Stimulated activated CD8-positive, alpha-beta memory T cell treated with anti-CD3 and anti-CD28 coated beads, Interleukin-15, amount 100 ng/mL, for 1 hour (primary cell): ENCODE data around the gene ANAPC10.
"Not testable (repeated sequence)": the region's sequence is repeated elsewhere in the genome, so short reads cannot be mapped to it uniquely, and the experiment has no call there.

Experiments used
- DNase-seq: peaks from one replicate; pipeline ENCODE4 v3.0.0-alpha.2; 2020; ENCODE audit warnings: low read depth

ANAPC10 gene

DNA sequence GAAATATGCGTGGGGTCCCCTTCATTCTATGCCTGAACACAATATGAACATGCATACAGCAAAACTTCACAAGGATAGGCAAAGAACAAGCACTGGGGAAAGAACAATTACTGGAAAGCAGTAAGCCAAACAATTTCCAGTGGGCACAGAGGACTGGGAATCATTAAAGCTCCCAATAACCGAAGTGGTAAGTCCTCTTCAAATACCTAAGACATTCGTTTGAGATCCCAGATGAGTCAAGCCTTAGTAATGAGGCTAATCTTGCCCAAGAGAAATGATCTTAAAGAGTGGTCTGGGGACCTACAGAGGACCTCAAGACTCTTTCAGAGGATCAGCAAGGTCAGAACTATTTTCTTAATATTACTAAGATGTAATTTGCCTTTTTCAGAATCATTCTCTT lies 28.6 kb downstream of the ANAPC10 start:
- DNase-seq = no peak

DNA sequence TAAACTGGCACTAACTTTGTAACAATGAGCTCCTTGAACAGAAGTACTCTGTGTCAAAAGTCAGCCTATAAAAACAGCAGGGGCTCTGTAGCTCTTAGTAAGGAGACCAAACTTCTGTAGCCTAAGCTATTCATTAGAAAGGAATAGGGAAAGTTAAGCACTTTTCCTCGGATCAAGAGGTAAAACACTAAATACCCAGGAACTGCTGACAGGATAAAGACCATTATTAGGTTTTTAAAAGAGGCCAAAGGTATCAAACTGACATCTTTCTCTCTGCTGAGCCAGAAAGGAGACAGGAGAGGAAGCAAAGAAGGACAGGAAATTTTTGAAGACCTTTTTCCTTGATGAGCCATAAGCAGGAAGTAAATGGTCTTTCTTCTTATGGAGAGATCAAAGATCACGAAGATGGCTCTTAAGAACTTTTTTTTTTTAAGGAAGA lies 31.9 kb downstream of the ANAPC10 start:
- DNase-seq = no peak

DNA sequence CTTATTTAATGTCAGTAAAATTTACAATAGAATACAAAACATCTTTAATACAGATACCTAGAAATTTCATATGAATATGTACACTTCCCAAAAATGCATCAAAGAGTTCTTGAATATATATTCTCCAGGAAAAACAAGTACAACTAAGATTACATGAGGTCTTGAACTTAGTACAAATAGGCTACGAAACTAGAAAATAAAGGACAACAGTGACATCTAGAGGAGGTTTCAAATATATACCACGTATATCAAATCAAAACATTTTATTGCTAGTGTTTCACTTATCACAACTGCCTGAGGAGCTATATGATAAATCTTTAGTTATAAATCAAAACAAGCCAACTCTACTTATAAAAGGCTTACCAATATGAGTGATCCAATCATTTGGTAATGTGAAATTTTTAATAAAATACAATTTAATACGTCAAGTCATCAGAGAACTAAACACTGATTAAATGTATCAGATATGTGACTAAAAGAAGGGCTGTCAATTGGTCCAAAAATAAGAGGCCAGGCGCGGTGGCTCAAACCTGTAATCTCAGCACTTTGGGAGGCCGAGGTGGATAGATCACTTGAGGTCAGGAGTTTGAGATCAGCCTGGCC lies 36.6 kb downstream of the ANAPC10 start:
- DNase-seq = no peak

DNA sequence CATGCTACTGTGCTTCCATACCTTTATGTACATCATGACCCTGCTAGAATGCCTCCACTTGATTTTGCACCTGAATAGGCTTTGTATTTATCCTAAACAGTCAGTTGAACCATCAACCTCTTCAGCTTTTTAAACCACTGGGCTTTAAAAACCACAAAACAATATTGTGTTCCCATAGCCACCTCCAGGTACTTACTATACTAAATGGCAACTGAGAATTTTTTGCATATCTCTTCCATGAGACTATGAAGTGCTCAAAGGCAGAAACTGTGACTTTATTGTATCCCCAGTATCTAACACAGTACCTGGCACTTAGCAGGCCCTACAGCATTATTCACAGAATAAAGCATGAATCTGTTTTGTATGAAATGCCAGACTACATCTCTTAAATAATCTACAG lies 39.7 kb downstream of the ANAPC10 start:
- DNase-seq = no peak

DNA sequence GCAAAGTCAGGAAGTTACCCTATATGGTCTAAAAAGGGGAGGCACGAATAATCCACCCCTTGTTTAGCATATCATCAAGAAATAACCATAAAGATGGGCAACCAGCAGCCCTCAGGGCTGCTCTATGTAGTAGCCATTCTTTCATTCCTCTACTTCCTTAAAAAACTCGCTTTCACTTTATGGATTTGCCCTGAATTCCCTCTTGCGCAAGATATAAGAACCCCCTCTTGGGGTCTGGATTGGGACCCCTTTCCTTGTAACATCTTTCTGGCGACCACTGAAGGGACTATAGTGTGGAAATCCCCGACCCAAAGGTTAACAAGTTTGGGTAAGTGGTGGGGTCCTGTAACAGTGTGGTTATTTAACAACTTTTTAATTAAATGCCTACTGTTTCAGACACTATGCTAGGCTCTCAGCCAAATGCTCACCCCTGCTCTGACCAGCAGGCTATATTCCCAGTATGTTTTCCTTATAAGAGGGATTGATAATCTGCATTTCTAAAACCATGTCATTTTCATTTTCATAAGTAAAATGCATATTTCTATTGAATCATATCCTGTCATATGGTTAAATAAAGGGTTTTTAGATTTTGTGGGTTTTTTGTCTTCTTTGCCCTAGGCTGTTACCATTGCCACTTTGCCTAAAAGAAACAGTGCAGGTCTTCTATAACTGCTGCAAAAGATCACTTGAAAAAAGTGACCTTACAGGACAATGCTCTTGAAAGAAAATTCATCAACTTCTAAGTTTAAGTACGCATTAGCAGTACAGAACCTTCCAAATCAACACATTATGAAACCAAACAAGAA lies 41.5 kb downstream of the ANAPC10 start:
- DNase-seq = no peak

DNA sequence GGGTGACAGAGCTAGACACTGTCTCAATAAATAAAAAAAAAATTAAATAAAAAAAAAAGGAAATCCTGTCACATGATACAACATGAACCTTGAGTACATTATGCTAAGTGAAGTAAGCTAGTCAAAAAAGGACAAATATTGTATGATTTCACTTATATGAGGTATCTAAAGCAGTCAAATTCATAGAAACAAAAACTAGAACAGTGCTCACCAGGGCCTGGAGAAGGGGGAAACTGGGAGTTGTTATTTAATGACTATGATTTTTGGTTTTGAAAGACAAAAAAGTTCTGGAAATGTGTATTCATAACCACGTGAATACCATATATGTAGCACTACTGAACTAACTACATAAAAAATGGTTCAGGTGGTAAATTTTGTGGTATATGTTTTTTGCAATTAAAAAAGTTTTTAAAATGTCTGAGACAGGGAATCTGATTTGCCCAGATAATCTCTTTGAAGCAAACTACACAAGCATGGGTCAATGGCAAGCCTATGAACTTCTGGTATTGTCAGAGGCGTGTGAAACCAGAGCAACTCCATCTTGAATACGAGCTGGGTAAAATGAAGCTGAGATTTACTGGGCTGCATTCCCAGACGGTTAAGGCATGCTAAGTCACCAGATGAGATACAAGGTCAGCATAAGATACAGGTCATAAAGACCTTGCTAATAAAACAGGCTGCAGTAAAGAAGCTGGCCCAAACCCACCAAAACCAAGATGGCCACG lies 42.3 kb downstream of the ANAPC10 start:
- DNase-seq = no peak

DNA sequence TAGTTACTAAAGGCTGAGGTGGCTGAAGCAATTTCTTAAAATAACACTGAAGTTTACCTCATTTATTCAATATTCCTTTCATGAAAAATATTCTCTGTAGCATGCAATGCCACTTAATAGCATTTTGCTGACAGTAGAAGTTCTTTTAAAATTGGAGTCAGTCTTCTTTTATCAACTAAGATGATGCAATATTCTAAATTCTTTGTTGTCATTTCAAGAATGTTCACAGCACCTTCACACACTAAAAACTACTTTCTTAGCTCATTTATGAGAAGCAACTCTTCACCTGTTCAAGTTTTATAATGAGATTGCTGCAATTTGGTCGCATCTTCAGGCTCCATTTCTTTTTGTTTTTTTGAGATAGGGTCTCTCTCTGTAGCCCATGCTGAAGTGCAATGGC lies 48.8 kb downstream of the ANAPC10 start:
- no peak for DNase-seq

DNA sequence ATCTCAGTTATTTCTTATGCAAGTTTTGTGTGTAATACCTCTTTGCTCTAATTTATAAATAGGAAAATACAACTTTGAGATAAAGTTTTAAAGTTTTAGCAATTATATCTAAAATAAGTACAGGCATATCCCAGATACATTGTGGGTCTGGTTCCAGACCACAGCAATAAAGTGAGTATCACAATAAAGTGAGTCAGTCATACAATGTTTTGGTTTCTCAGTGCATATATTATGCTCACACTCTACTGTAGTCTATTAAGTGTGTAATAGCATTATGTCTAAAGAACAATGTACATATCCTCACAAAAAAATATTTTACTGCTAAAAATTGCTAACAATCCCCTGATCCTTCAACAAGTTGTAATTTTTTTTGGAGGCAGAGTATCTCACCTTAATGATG lies 49.2 kb downstream of the ANAPC10 start:
- no peak for DNase-seq

DNA sequence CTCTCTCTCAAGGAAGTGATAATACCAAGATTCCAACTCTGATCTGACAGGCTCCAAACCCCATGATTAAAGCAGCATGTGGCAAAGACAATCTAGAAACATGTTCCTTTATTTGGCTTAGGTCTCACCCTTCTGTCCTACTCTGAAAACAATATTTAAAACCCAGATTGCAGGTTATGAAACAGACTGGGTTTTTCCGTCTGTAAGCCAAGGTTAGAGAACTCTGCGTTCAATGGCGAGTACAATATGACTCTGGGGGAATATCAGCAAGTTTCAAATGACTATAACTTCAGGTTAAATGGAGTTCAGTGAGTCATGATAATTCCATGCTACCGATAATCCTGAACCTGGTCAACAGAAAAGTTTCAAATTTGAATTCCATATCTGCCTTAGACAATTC lies 50.8 kb downstream of the ANAPC10 start:
- DNase-seq = no peak

DNA sequence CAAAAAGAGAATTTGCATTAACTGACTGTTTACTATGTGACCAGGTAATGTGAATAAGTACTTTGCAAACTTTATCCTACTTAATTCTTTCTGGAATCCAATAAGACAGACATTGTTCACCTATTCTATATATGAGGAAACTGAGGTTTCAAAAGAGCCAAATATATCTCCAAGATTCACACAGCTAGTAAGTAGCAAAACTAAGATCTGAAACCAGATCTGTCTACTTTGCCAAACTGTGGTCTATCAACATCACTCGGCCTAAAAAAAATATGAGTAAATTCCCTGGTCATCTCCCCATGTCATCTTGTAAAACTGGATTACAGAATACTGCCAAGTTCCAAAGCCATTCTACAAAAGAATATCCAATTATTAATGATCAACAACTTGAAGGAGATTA lies 52.8 kb downstream of the ANAPC10 start:
- DNase-seq = no peak

DNA sequence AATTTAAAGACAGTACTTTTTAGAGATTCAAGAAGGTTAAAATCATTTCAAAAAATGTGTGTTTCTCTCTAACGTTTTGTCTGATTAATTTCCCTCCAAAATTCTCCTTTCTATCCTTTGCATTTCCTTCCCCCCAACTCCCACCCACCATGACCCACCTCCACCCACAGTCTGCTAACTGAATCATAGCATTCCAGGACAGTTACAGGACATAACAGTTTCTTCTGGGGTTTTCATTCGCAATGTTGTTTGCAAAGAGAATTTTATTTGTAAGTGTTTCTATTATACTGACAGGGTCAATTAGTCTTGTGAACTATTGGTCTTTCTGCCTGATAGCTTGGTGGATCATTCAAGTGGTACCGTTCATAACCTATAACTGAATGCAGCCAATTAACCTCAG lies 53.7 kb downstream of the ANAPC10 start:
- no peak for DNase-seq

DNA sequence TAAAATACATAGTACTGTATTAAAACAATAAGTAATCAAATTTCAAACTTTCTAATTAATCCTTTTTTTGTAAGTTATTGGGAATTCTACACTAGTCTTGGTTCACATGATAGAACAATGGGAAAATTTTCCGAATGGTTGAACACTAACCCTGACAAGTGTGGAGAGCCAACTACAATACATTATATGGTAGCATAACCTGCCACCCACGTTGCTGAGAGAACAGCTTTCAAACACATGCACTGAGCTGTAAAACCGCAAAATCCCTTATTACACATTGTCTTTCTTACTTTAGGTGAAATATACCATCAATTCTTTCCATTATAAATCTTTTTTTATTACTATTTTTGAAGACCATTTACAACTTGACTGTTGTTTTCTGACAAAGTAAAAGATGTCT lies 54.7 kb downstream of the ANAPC10 start:
- DNase-seq = no peak

DNA sequence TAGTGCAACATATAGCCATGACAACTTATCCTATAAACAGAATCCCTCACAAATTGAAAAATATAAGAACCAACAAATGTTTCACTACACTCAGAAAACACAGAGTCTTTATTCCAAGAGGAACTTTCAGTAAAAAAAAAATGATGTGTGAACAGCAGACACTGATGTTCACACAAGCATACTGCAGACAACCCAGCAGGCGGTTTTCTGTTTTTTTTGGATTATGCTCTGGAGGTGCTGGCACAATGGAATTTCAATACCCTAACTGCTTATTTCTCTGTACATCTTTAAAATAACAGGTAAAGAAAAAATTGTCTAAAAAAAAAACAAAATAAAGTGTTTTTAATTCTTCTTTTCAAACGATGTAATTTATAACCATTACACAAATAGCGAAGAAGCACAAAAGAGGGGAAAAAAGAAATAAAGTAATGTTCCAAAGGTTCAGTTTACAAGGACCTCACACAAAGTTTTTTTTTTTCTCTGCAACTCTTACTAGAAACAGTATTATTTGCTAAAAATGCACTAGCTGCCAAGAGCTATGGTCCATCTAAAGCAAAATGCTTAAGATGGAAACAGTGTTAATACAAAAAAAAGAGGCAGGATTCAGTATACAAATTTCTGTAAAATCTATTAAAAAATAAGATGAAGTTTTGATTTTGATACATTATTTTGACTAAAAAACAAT lies 55.3 kb downstream of the ANAPC10 start:
- no peak for DNase-seq

DNA sequence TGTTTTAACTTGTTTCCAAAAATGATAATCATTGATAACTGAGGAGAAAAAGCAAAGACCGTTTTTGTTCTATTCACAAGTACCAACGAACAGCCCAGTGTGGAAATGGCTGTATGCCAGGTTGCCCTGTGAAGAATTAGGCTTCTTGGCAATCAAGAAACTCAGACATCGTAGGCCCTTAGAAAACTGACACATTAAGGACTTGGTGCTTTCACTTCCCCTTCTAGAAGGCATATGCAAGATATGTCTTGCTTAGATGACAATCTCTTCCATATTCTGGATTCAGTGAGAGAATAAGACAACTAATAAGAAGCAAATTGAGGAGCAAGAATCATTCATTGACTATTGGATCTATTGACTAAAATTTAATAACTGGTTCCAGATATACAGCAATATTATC lies 56.6 kb downstream of the ANAPC10 start:
- DNase-seq = no peak

DNA sequence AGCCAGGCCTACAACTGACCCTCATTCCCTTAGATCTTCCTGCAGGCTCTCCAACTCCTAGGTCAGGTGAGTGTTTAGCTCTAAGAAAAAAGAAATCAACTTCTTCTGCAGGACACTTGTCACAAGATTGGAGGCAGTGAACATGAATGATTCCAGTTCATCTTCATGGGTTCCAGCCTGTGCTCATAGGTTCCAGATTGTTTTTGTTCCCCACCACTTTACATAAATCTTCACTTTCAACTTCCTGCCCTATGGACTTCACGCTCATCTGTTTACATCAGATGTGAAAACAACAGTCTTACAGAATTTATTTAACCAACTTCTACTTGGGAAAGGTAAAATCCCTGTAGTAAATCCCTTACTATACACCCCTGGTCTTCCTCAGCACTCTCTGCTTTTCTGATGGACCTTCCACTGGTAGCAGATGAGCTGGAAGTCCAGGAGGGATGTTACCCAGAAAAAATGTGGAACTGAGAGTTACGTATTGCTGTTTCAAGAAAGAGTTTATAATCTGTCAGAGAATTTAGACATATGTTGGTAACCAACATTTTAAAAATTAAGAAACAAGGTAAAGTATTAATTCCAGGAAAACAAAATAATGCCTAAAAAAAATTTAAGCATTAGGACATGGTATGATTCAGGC lies 62.4 kb downstream of the ANAPC10 start:
- no peak for DNase-seq

DNA sequence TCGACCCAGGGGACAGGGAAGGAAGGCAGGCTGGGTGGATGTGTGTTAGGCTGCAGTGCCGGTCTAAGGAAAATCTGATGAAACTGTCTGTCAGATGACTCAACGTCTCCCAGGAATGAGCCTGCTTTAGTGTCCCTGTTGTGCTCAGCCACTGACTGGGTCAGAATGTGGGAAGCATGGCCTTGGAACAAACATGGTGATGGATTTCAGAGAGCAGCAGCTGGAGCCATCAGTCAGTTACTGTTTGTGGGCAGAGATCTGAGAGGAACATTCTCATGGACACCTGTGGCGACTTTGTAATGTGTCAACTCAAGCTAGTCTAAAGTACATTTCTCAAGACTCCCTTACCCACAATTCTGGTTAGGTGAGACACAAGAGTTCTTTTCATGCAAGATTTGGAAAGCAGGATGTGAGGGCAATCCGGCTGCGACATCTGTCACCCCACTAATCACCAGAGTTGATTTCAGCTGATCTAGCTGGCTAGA lies 63.2 kb downstream of the ANAPC10 start:
- no peak for DNase-seq

DNA sequence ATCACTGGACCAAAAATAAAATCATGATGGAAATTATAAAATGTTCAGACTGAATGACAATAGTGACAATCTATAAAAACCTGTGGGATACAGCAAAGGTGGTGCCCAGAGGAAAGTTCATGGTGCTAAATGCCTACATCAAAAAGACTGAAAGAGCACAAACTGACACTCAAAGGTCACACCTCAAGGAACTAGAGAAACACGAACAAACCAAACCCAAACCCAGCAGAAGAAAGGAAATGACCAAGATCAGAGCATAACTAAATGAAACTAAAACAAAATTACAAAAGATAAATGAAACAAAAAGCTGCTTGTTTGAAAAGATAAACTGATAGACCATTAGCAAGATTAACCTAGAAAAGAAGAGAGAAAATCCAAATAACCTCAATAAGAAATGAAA lies 78.7 kb downstream of the ANAPC10 start:
- no peak for DNase-seq

DNA sequence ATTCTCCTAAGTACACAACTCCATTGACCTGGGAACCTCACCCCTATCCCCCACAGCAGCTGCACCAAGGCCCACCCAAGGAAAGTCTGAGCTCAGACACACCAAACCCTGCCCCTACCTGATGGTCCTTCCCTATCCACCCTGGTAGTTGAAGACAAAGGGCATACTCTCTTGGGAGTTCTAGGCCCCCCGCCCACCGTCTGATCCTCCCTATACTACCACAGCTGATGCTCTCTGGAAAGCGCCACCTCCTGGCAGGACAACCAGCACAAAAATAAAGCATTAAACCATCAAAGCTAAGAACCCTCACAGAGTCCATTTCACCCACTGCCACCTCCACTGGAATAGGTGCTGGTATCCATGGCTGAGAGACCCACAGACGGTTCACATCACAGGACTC lies 83.6 kb downstream of the ANAPC10 start:
- DNase-seq = no peak

DNA sequence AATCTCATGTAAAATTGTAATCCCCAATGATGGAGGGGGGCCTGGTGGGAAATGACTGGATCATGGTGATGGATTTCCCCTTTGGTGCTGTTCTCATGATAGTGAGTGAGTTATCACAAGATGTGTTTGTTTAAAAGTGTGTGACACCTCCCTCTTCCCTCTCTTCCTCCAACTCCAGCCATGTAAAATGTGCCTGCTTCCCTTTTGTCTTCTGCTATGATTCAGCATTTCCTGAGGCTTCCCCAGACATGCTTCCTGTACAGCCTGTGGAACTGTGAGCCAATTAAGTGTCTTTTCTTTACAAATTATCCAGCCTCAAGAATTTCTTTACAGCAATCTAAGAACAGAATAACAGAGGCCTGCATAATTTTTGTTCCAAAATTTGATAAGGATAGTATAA lies 85.2 kb downstream of the ANAPC10 start:
- no peak for DNase-seq

DNA sequence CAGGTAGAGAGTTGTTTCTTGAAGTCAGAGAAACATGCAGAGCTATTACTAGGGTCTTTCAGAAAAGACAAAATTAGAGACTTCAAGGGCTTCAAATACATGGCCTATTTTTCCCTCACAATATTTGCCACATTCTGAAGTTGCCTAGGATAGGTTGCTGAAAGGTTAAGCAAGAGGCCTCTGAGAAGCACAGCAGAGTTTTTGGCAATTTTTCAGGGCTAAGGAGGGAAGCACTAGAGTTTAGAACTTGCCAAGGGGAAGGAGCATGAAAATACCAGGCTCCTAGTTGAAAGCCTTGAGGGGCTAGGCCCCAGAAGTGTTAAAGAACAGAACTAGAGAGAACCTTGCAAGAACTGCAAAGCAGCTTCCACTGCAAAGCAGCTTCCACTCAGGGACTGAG lies 86.4 kb downstream of the ANAPC10 start:
- no peak for DNase-seq

DNA sequence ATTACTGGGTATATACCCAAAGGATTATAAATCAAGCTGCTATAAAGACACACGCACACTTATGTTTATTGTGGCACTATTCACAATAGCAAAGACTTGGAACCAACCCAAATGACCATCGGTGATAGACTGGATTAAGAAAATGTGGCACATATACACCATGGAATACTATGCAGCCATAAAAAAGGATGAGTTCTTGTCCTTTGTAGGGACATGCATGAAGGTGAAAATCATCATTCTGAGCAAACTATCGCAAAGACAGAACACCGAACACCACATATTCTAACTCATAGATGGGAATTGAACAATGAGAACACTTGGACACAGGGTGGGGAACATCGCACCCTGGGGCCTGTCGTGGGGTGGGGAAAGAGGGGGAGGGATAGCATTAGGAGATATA lies 87.7 kb downstream of the ANAPC10 start:
- not testable (repeated sequence) for DNase-seq

DNA sequence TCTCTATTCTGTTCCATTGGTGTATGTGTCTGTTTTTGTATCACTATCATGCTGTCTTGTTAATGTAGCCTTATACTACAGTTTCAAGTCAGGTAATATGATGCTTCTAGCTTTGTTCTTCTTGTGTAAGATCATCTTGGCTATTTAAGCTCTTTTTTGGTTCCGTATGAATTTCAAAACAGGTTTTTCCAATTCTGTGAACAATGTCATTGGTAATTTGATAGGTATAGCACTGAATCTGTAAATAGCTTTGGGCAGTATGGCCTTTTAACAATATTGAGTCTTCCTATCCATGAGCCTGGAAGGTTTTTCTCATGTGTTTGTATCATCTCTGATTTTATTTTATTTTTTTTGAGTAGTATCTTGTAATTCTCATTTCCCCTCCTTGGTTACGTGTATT lies 94.3 kb downstream of the ANAPC10 start:
- DNase-seq = no peak
